Neural cell (in vitro differentiated cells): ENCODE data around the gene HOXA4. TPM values are rescaled to one million over a fixed set of nuclear protein-coding genes. Genes with fewer than 3 reads are reported as not detected.

Source experiments
- H2AFZ ChIP-seq: fragments of 200-600, 300-800 bp; sonication (generic), shearing (Covaris generic); 2 replicates; pipeline ENCODE4 v1.6.0; 2014; ENCODE audit warnings: low read depth, mild to moderate bottlenecking, antibody characterized with exemption, low read length, moderate library complexity
- H3F3A ChIP-seq: fragments of 200-600 bp; shearing (Covaris generic); 2 replicates; pipeline ENCODE4 v1.6.1; 2016; ENCODE audit warnings: mild to moderate bottlenecking, moderate library complexity, mixed read lengths, antibody characterized with exemption, low read length; ENCODE audit not compliant: insufficient read depth, poor library complexity, severe bottlenecking
- H3K27ac ChIP-seq: fragments of 200-600, 300-800 bp; sonication (generic), shearing (Covaris generic); 2 replicates; pipeline ENCODE4 v1.5.1; 2014; ENCODE audit warnings: mild to moderate bottlenecking, low read length, moderate library complexity
- H3K27me3 ChIP-seq: fragments of 300-800, 200-600 bp; sonication (generic), shearing (Covaris generic); 2 replicates; pipeline ENCODE4 v1.6.0; 2014; ENCODE audit warnings: mild to moderate bottlenecking, low read depth, low read length, moderate library complexity; ENCODE audit not compliant: insufficient read depth
- H3K36me3 ChIP-seq: fragments of 300-800, 200-600 bp; sonication (generic), shearing (Covaris generic); 2 replicates; pipeline ENCODE4 v1.5.1; 2014; ENCODE audit warnings: mild to moderate bottlenecking, antibody characterized with exemption, low read length, moderate library complexity; ENCODE audit not compliant: insufficient read depth
- H3K4me2 ChIP-seq: fragments of 300-800, 200-600 bp; sonication (generic), shearing (Covaris generic); 2 replicates; pipeline ENCODE4 v1.6.0; 2014; ENCODE audit warnings: mild to moderate bottlenecking, low read length
- H3K4me3 ChIP-seq: fragments of 300-800, 200-600 bp; sonication (generic), shearing (Covaris generic); 2 replicates; pipeline ENCODE4 v1.5.1; 2014; ENCODE audit warnings: mild to moderate bottlenecking, low read length, moderate library complexity
- H3K79me2 ChIP-seq: fragments of 200-600 bp; shearing (Covaris generic); replicated peaks from 2 replicates; pipeline ENCODE4 v1.6.0; 2014; ENCODE audit warnings: mild to moderate bottlenecking, low read length, moderate library complexity; ENCODE audit not compliant: insufficient read depth
- H3K9ac ChIP-seq: fragments of 300-800, 200-600 bp; sonication (generic), shearing (Covaris generic); 2 replicates; pipeline ENCODE4 v1.6.1; 2016; ENCODE audit warnings: mild to moderate bottlenecking, low read length, mixed read lengths
- H3K9me2 ChIP-seq: fragments of 200-600 bp; shearing (Covaris generic); 2 replicates; pipeline ENCODE4 v1.6.1; 2016; ENCODE audit warnings: mild to moderate bottlenecking, low read length, mixed read lengths; ENCODE audit not compliant: insufficient read depth
- H3K9me3 ChIP-seq: fragments of 200-600, 300-800 bp; sonication (generic), shearing (Covaris generic); 2 replicates; pipeline ENCODE4 v1.6.1; 2016; ENCODE audit warnings: mild to moderate bottlenecking, mixed run types, low read length, moderate library complexity, mixed read lengths
- H4K20me1 ChIP-seq: fragments of 200-600 bp; shearing (Covaris generic); 2 replicates; pipeline ENCODE4 v1.6.1; 2016; ENCODE audit warnings: mild to moderate bottlenecking, mixed run types; ENCODE audit not compliant: insufficient read depth
- EP300 ChIP-seq: fragments of 450-650 bp; conservative IDR thresholded peaks from 2 replicates; pipeline ENCODE4 v1.6.1; 2014; ENCODE audit warnings: antibody characterized with exemption, mild to moderate bottlenecking, moderate library complexity; ENCODE audit not compliant: poor library complexity, severe bottlenecking
- EZH2 ChIP-seq: fragments of 200-600, 300-800 bp; shearing (Covaris generic), sonication (generic); IDR thresholded peaks from 2 replicates; pipeline ENCODE4 v1.6.1; 2014; ENCODE audit warnings: antibody characterized with exemption, low read length, borderline replicate concordance, mild to moderate bottlenecking; ENCODE audit not compliant: insufficient read depth, poor library complexity, severe bottlenecking
- MXI1 ChIP-seq: fragments of 450-650 bp; conservative IDR thresholded peaks from 2 replicates; pipeline ENCODE4 v1.6.1; 2014; ENCODE audit warnings: antibody characterized with exemption, mild to moderate bottlenecking; ENCODE audit not compliant: poor library complexity, severe bottlenecking
- POLR2AphosphoS5 ChIP-seq: IDR thresholded peaks from 2 replicates; pipeline ENCODE4 v1.6.1; 2012
- RAD21 ChIP-seq: fragments of 450-650 bp; conservative IDR thresholded peaks from 2 replicates; pipeline ENCODE4 v1.6.1; 2014; ENCODE audit warnings: antibody characterized with exemption, mild to moderate bottlenecking, moderate library complexity
- SMC3 ChIP-seq: fragments of 450-650 bp; conservative IDR thresholded peaks from 2 replicates; pipeline ENCODE4 v1.6.1; 2014; ENCODE audit warnings: antibody characterized with exemption, mild to moderate bottlenecking, moderate library complexity; ENCODE audit not compliant: poor library complexity
- TAF1 ChIP-seq: IDR thresholded peaks from 2 replicates; pipeline ENCODE4 v1.6.1; 2012; ENCODE audit warnings: low read depth
- polyA plus RNA-seq: library from polyadenylated mRNA; depleted of rRNA; stranded (reverse); fragments of >200 nt; gene quantifications from 2 replicates; pipeline ENCODE4 v1.2.3, GENCODE V29; 2014
- TF ChIP-seq, protein P1 (sequence below): fragments of 450-650 bp; IDR thresholded peaks from 2 replicates; pipeline ENCODE4 v1.5.1; 2014; ENCODE audit warnings: antibody characterized with exemption, mild to moderate bottlenecking, moderate library complexity; ENCODE audit not compliant: poor library complexity, severe bottlenecking

The HOXA4 gene
- polyA plus RNA-seq, 1 donor from 2014 or later = not detected

DNA sequence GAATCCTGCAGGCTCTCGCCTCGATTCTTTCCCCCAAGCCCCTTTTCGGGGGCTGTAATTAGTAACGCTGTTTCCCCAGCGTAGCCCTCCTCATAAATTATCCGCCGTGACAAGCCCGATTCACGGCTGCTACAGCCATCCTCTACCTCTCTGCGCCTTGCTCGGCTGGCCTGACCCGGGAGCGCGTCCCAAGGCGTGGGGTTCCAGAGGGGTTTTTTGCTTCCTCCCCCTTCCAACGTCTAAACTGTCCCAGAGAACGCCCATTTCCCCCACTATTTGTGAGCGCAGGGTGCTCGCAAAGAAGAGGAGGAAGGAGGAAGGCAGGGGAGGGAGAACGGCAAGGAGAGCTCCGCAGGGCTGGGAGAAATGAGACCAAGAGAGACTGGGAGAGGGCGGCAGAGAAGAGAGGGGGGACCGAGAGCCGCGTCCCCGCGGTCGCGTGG, 12.0 kb upstream of the HOXA4 start:
- H4K20me1 ChIP-seq = no peaks in the 10 kb centered on the region
- H3K4me3 ChIP-seq = peak overlapping the region; percentile 59
- peaks cover 100% of the 10 kb centered on the region for H3K27me3 ChIP-seq
- no peaks in the 10 kb centered on the region for H3K36me3 ChIP-seq
- TF ChIP-seq EZH2 (peak; percentile 71), TAF1 (no peak)
- H2AFZ ChIP-seq = no peak overlapping the region
- H3K9me3 ChIP-seq = peaks cover 40% of the 10 kb centered on the region
- H3F3A ChIP-seq = no peaks in the 10 kb centered on the region
- H3K4me2 ChIP-seq = no peak overlapping the region
- H3K27ac ChIP-seq = no peak overlapping the region
- H3K9ac ChIP-seq = no peak overlapping the region
- no peaks in the 10 kb centered on the region for H3K79me2 ChIP-seq
- H3K9me2 ChIP-seq = no peaks in the 10 kb centered on the region

GRCh38 chr7:27141923-27142579, 11.5 kb upstream of the HOXA4 start:
- peaks cover 35% of the 10 kb centered on the region for H3K9me3 ChIP-seq
- H3K4me2 ChIP-seq = no peak overlapping the region
- no peaks in the 10 kb centered on the region for H3K9me2 ChIP-seq
- H3K79me2 ChIP-seq = no peaks in the 10 kb centered on the region
- H3K4me3 ChIP-seq = no peak overlapping the region
- no peak overlapping the region for H3K9ac ChIP-seq
- no peaks in the 10 kb centered on the region for H3F3A ChIP-seq
- no peak for TF ChIP-seq SMC3
- H3K36me3 ChIP-seq = no peaks in the 10 kb centered on the region
- H3K27ac ChIP-seq = no peak overlapping the region
- H2AFZ ChIP-seq = no peak overlapping the region
- H3K27me3 ChIP-seq = peaks cover 100% of the 10 kb centered on the region
- H4K20me1 ChIP-seq = no peaks in the 10 kb centered on the region

GRCh38 chr7:27141137-27141922, 10.8 kb upstream of the HOXA4 start:
- H3K36me3 ChIP-seq = no peaks in the 10 kb centered on the region
- H3K4me2 ChIP-seq = no peak overlapping the region
- no peak overlapping the region for H3K9ac ChIP-seq
- no peak for TF ChIP-seq MXI1
- no peak for TF ChIP-seq POLR2AphosphoS5
- TF ChIP-seq SMC3 = no peak
- TF ChIP-seq RAD21 = no peak
- no peak for TF ChIP-seq TAF1
- TF ChIP-seq EP300 = no peak
- TF ChIP-seq EZH2 = no peak
- TF ChIP-seq, protein P1, sequence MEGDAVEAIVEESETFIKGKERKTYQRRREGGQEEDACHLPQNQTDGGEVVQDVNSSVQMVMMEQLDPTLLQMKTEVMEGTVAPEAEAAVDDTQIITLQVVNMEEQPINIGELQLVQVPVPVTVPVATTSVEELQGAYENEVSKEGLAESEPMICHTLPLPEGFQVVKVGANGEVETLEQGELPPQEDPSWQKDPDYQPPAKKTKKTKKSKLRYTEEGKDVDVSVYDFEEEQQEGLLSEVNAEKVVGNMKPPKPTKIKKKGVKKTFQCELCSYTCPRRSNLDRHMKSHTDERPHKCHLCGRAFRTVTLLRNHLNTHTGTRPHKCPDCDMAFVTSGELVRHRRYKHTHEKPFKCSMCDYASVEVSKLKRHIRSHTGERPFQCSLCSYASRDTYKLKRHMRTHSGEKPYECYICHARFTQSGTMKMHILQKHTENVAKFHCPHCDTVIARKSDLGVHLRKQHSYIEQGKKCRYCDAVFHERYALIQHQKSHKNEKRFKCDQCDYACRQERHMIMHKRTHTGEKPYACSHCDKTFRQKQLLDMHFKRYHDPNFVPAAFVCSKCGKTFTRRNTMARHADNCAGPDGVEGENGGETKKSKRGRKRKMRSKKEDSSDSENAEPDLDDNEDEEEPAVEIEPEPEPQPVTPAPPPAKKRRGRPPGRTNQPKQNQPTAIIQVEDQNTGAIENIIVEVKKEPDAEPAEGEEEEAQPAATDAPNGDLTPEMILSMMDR = no peak
- H3K9me3 ChIP-seq = peaks cover 31% of the 10 kb centered on the region
- no peaks in the 10 kb centered on the region for H3K79me2 ChIP-seq
- H4K20me1 ChIP-seq = no peaks in the 10 kb centered on the region
- H3K27me3 ChIP-seq = peaks cover 100% of the 10 kb centered on the region
- no peak overlapping the region for H3K4me3 ChIP-seq
- H3F3A ChIP-seq = no peaks in the 10 kb centered on the region
- H2AFZ ChIP-seq = no peak overlapping the region
- no peak overlapping the region for H3K27ac ChIP-seq
- H3K9me2 ChIP-seq = no peaks in the 10 kb centered on the region
